HepG2 (cell line): ENCODE results near the gene BRD3.

ENCODE experiments used
- ATAD3A ChIP-seq: sonication (generic); formaldehyde crosslinking; IDR thresholded peaks from 2 replicates; pipeline ENCODE4 v1.4.0; 2020; ENCODE audit warnings: missing genetic modification reagents
- DR1 ChIP-seq: sonication (generic); formaldehyde crosslinking; IDR thresholded peaks from 2 replicates; pipeline ENCODE4 v1.8.0; 2021; ENCODE audit warnings: mild to moderate bottlenecking, missing genetic modification reagents, inconsistent platforms
- HDAC2 ChIP-seq: sonication (generic); formaldehyde crosslinking; IDR thresholded peaks from 2 replicates; pipeline ENCODE4 v1.4.0; 2020; ENCODE audit warnings: missing genetic modification reagents
- NFE2L1 ChIP-seq: sonication (generic); formaldehyde crosslinking; IDR thresholded peaks from 2 replicates; pipeline ENCODE4 v1.4.0; 2020; ENCODE audit warnings: missing genetic modification reagents, mild to moderate bottlenecking, borderline replicate concordance
- PHF5A ChIP-seq: IDR thresholded peaks from one replicate; pipeline ENCODE4 v1.6.1; 2018; ENCODE audit warnings: low read depth, missing genetic modification reagents; ENCODE audit not compliant: unreplicated experiment
- SNRNP70 ChIP-seq: fragments of 200-400 bp; formaldehyde crosslinking; IDR thresholded peaks from 2 replicates; pipeline ENCODE4 v1.6.1; 2017; ENCODE audit warnings: mild to moderate bottlenecking, low read depth, low read length, moderate library complexity
- TCF12 ChIP-seq, 2 experiments: fragments of 450-650 bp in 1 of 2; sonication (generic) in 1 of 2; formaldehyde crosslinking in 1 of 2; IDR thresholded peaks; 2 replicates each; pipeline versions ENCODE4 v1.6.1 to v1.8.0; 2017 to 2022; ENCODE audit warnings: antibody characterized with exemption in 1 of 2, mild to moderate bottlenecking in 1 of 2, missing genetic modification reagents in 1 of 2, moderate library complexity in 1 of 2
- ZFP41 ChIP-seq: sonication (generic); formaldehyde crosslinking; IDR thresholded peaks from 2 replicates; pipeline ENCODE4 v1.4.0; 2020; ENCODE audit warnings: mild to moderate bottlenecking, missing genetic modification reagents, borderline replicate concordance
- ZKSCAN1 ChIP-seq: fragments of 150-350 bp; IDR thresholded peaks from 2 replicates; pipeline ENCODE4 v1.6.1; 2014; ENCODE audit warnings: low read length
- ZNF775 ChIP-seq: sonication (generic); formaldehyde crosslinking; IDR thresholded peaks from 2 replicates; pipeline ENCODE4 v1.4.0; 2020; ENCODE audit warnings: missing genetic modification reagents, mild to moderate bottlenecking, moderate library complexity, borderline replicate concordance
- TF ChIP-seq, protein P1 (sequence below): sonication (generic); formaldehyde crosslinking; IDR thresholded peaks from 2 replicates; pipeline ENCODE4 v1.5.0; 2020; ENCODE audit warnings: mild to moderate bottlenecking, missing genetic modification reagents, moderate library complexity

DNA sequence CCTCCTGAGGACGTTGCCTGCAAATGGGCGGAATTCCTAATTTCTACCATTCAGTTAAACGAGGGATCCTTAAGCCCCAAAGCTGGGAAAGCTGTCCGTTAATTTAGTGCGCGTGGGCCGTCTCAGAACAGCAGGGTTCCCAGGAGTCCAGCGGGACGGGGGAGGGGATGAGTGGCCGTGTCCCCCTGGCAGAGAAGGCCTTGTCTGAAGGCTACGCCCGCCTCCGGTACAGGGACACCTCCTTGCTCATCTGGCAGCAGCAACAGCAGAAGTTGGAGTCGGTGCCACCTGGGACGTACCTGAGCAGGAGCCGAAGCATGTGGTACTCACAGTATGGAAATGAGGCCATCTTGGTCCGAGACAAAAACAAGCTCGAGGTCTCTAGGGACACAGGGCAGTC lies 41.2 kb downstream of the BRD3 start:
- TF ChIP-seq ATAD3A (no peak), DR1 (no peak), PHF5A (CRISPR knock-in tag) (no peak), ZNF775 (CRISPR knock-in tag) (no peak), NFE2L1 (CRISPR knock-in tag) (no peak), TCF12 (IDR thresholded peaks at IDR 0.05) (no peak), TCF12 (CRISPR knock-in tag; IDR thresholded peaks at IDR 0.05) (no peak), ZFP41 (CRISPR knock-in tag) (no peak), SNRNP70 (no peak), HDAC2 (CRISPR knock-in tag) (no peak), ZKSCAN1 (no peak)
- TF ChIP-seq, protein P1, sequence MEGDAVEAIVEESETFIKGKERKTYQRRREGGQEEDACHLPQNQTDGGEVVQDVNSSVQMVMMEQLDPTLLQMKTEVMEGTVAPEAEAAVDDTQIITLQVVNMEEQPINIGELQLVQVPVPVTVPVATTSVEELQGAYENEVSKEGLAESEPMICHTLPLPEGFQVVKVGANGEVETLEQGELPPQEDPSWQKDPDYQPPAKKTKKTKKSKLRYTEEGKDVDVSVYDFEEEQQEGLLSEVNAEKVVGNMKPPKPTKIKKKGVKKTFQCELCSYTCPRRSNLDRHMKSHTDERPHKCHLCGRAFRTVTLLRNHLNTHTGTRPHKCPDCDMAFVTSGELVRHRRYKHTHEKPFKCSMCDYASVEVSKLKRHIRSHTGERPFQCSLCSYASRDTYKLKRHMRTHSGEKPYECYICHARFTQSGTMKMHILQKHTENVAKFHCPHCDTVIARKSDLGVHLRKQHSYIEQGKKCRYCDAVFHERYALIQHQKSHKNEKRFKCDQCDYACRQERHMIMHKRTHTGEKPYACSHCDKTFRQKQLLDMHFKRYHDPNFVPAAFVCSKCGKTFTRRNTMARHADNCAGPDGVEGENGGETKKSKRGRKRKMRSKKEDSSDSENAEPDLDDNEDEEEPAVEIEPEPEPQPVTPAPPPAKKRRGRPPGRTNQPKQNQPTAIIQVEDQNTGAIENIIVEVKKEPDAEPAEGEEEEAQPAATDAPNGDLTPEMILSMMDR (CRISPR knock-in tag), result no peak
